ENCODE measurements around the gene SPAG4. TPM values are rescaled to one million over a fixed set of nuclear protein-coding genes. Genes with fewer than 3 reads are reported as not detected.
A peak's percentile ranks its signal among the peaks of the same experiment; 100 is the strongest.

The SPAG4 gene
- total and polyA plus RNA-seq, 8 donors = 1.5 to 3.5 (median 2.2) TPM

GRCh38 chr20:35625584-35626385 lies 10.2 kb downstream of the SPAG4 start:
- H3K9me3 ChIP-seq = no peaks in the 10 kb centered on the region
- H3K36me3 ChIP-seq = peaks cover 0 to 66% of the 10 kb centered on the region in 2 donors
- H3K27ac ChIP-seq = no peak overlapping the region
- H3K4me3 ChIP-seq = no peak overlapping the region
- DNase-seq (no peak), ATAC-seq (peak; percentile 56)
- no peak for TF ChIP-seq CTCF (IDR thresholded peaks at IDR 0.05)
- no peaks in the 10 kb centered on the region for H3K27me3 ChIP-seq
- peaks cover 0 to 20% of the 10 kb centered on the region in 2 donors for H3K4me1 ChIP-seq
- intact Hi-C loops (cut with DNase I) = no loop called here

GRCh38 chr20:35626386-35627001 lies 10.9 kb downstream of the SPAG4 start:
- Histone ChIP-seq H3K36me3 (peaks cover 0 to 73% of the 10 kb centered on the region in 2 donors), H3K4me3 (no peak overlapping the region), H3K9me3 (no peaks in the 10 kb centered on the region), H3K27ac (no peak overlapping the region), H3K4me1 (peaks cover 0 to 14% of the 10 kb centered on the region in 2 donors), H3K27me3 (no peaks in the 10 kb centered on the region)
- intact Hi-C loops (cut with DNase I) = no loop called here
- TF ChIP-seq CTCF (IDR thresholded peaks at IDR 0.05) = no peak
- ATAC-seq (no peak), DNase-seq (no peak)

GRCh38 chr20:35627121-35627520 lies 11.5 kb downstream of the SPAG4 start:
- Histone ChIP-seq H3K4me1 (peaks cover 0 to 14% of the 10 kb centered on the region in 2 donors), H3K36me3 (peaks cover 0 to 79% of the 10 kb centered on the region in 2 donors), H3K27me3 (no peaks in the 10 kb centered on the region), H3K27ac (no peak overlapping the region), H3K9me3 (no peaks in the 10 kb centered on the region), H3K4me3 (no peak overlapping the region)
- DNase-seq (no peak), ATAC-seq (no peak)
- TF ChIP-seq CTCF (IDR thresholded peaks at IDR 0.05) = no peak
- intact Hi-C loops (cut with DNase I) = no loop called here

GRCh38 chr20:35629427-35630145 lies 14.0 kb downstream of the SPAG4 start:
- no peaks in the 10 kb centered on the region for H3K9me3 ChIP-seq
- ATAC-seq (peak; percentile 66), DNase-seq (no peak)
- H3K36me3 ChIP-seq = peaks cover 0 to 84% of the 10 kb centered on the region in 2 donors
- H3K27ac ChIP-seq = peak overlapping the region in 1 of 2 donors; percentile 60
- H3K4me1 ChIP-seq = peaks cover 0 to 14% of the 10 kb centered on the region in 2 donors
- intact Hi-C loops (cut with DNase I) = no loop called here
- H3K4me3 ChIP-seq = no peak overlapping the region
- no peaks in the 10 kb centered on the region for H3K27me3 ChIP-seq
- no peak for TF ChIP-seq CTCF (IDR thresholded peaks at IDR 0.05)

GRCh38 chr20:35630636-35631035 lies 15.0 kb downstream of the SPAG4 start:
- no peak for ATAC-seq
- TF ChIP-seq CTCF (IDR thresholded peaks at IDR 0.05) = no peak
- peaks cover 0 to 73% of the 10 kb centered on the region in 2 donors for H3K36me3 ChIP-seq

More at GRCh38 chr20:35630636-35631035, 15.0 kb downstream of the SPAG4 start:
- Histone ChIP-seq H3K27me3 (no peaks in the 10 kb centered on the region), H3K4me3 (no peak overlapping the region), H3K4me1 (peaks cover 0 to 16% of the 10 kb centered on the region in 2 donors), H3K27ac (no peak overlapping the region), H3K9me3 (no peaks in the 10 kb centered on the region)
- intact Hi-C loops (cut with DNase I) = no loop called here
- DNase-seq = no peak

Measured in left lung (tissue), 10 donors.